KMS-11 (cell line): Measurements from ENCODE around the gene CRYGC.

Source experiments
- H2AFZ ChIP-seq: fragments of 200-600 bp; sonication (generic); 2 replicates; pipeline ENCODE4 v1.6.1; 2016; ENCODE audit warnings: antibody characterized with exemption, mixed run types, low read depth
- H3K27ac ChIP-seq: fragments of 200-600 bp; sonication (generic); 2 replicates; pipeline ENCODE4 v1.6.1; 2016; ENCODE audit warnings: mild to moderate bottlenecking, mixed run types
- H3K27me3 ChIP-seq: fragments of 200-600 bp; sonication (generic); 2 replicates; pipeline ENCODE4 v1.6.1; 2017; ENCODE audit warnings: mild to moderate bottlenecking, low read depth, mixed run types, moderate library complexity; ENCODE audit not compliant: insufficient read depth
- H3K36me3 ChIP-seq: fragments of 200-600 bp; sonication (generic); 2 replicates; pipeline ENCODE4 v1.6.1; 2017; ENCODE audit warnings: mild to moderate bottlenecking, mixed run types; ENCODE audit not compliant: insufficient read depth
- H3K4me1 ChIP-seq: fragments of 200-600 bp; sonication (generic); 2 replicates; pipeline ENCODE4 v1.6.1; 2016; ENCODE audit warnings: mild to moderate bottlenecking, low read depth, mixed run types; ENCODE audit not compliant: poor library complexity, severe bottlenecking
- H3K4me2 ChIP-seq: fragments of 200-600 bp; sonication (generic); 2 replicates; pipeline ENCODE4 v1.7.0; 2016; ENCODE audit warnings: mild to moderate bottlenecking, mixed run types
- H3K4me3 ChIP-seq: fragments of 200-600 bp; sonication (generic); IDR thresholded peaks from 2 replicates; pipeline ENCODE4 v1.6.1; 2017; ENCODE audit warnings: low read depth, low read length, mixed read lengths; ENCODE audit not compliant: insufficient read depth
- H3K79me2 ChIP-seq: fragments of 200-600 bp; sonication (generic); 2 replicates; pipeline ENCODE4 v1.6.1; 2016; ENCODE audit warnings: low read depth, mixed run types; ENCODE audit not compliant: insufficient read depth
- H3K9ac ChIP-seq: fragments of 200-600 bp; sonication (generic); 2 replicates; pipeline ENCODE4 v1.6.1; 2016; ENCODE audit warnings: mild to moderate bottlenecking, mixed run types
- H4K20me1 ChIP-seq: fragments of 200-600 bp; sonication (generic); 2 replicates; pipeline ENCODE4 v1.6.1; 2016; ENCODE audit warnings: mild to moderate bottlenecking, mixed run types; ENCODE audit not compliant: insufficient read depth
- TF ChIP-seq, protein P1 (sequence below): fragments of 200-600 bp; sonication (generic); conservative IDR thresholded peaks from 2 replicates; pipeline ENCODE4 v1.6.1; 2017; ENCODE audit warnings: low read depth, mild to moderate bottlenecking, antibody characterized with exemption, low read length, moderate library complexity, mixed read lengths

The CRYGC gene

GRCh38 chr2:208174144-208174543 lies 44.5 kb upstream of the CRYGC start:
- Histone ChIP-seq H4K20me1 (no peaks in the 10 kb centered on the region), H3K9ac (no peak overlapping the region), H3K79me2 (no peaks in the 10 kb centered on the region), H3K4me3 (no peak overlapping the region), H3K27me3 (no peaks in the 10 kb centered on the region), H3K36me3 (no peaks in the 10 kb centered on the region), H3K27ac (no peak overlapping the region), H3K4me1 (no peaks in the 10 kb centered on the region), H3K4me2 (no peak overlapping the region), H2AFZ (no peak overlapping the region)
- TF ChIP-seq, protein P1, sequence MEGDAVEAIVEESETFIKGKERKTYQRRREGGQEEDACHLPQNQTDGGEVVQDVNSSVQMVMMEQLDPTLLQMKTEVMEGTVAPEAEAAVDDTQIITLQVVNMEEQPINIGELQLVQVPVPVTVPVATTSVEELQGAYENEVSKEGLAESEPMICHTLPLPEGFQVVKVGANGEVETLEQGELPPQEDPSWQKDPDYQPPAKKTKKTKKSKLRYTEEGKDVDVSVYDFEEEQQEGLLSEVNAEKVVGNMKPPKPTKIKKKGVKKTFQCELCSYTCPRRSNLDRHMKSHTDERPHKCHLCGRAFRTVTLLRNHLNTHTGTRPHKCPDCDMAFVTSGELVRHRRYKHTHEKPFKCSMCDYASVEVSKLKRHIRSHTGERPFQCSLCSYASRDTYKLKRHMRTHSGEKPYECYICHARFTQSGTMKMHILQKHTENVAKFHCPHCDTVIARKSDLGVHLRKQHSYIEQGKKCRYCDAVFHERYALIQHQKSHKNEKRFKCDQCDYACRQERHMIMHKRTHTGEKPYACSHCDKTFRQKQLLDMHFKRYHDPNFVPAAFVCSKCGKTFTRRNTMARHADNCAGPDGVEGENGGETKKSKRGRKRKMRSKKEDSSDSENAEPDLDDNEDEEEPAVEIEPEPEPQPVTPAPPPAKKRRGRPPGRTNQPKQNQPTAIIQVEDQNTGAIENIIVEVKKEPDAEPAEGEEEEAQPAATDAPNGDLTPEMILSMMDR: no peak

DNA sequence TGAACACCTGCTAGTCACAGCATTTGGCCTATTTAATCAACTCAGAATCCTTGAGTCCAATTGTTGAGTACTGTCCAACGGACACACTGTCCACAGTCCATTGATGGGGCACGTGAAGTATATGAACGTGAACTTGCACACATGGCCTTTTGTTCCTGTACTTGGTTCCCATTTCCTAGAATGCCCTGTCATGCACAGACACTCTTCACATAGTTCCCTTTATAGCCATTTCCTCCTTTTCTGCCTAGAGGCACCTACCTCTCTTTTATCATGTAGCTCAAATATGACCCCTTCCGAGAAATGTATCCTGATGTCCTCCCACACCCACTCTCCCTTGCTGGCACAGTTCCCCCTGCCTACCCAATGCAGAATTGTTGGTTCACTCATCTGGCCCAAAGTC lies 42.5 kb upstream of the CRYGC start:
- no peak overlapping the region for H2AFZ ChIP-seq
- TF ChIP-seq, protein P1: no peak
- H3K27me3 ChIP-seq: no peaks in the 10 kb centered on the region
- no peak overlapping the region for H3K4me3 ChIP-seq
- no peak overlapping the region for H3K4me2 ChIP-seq
- no peaks in the 10 kb centered on the region for H3K4me1 ChIP-seq
- no peak overlapping the region for H3K9ac ChIP-seq
- H3K79me2 ChIP-seq: no peaks in the 10 kb centered on the region
- no peaks in the 10 kb centered on the region for H4K20me1 ChIP-seq
- H3K36me3 ChIP-seq: no peaks in the 10 kb centered on the region
- H3K27ac ChIP-seq: no peak overlapping the region

- no peak overlapping the region for H2AFZ ChIP-seq
These were observed 35.5 kb upstream of the CRYGC start for GRCh38 chr2:208164951-208165755.

DNA sequence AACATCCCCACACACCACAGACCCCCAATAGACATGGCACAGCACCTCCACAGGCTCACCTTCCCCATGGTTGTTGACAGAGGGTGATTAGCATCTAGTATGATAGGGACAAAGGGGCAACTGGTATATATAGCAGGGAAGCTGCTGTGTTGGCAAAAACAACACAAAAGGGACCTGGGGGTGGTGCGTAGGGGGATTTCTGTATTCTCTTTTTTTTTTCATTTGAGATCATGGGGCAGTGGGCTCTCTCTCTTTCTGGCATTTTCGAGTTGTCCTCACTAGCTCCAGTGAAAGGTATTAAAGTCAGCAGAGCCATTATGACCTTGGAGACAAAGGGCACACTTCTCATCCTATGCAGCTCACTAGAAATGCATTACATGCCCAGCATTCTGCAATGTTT lies 33.9 kb upstream of the CRYGC start, which contains the start of gene CRYGA:
CRYGA (minus strand) TSS at position 101 of the 400 bp plus-strand sequence; CDS start at position 68, 33 bp downstream.
- Histone ChIP-seq H3K4me2 (no peak within 1 kb of the TSS), H3K4me3 (no peak within 1 kb of the TSS), H2AFZ (no peak within 1 kb of the TSS), H4K20me1 (no peaks in the 10 kb centered on the region), H3K36me3 (no peaks in the 10 kb centered on the region), H3K27me3 (no peaks in the 10 kb centered on the region), H3K4me1 (no peaks in the 10 kb centered on the region), H3K27ac (no peak within 1 kb of the TSS), H3K79me2 (no peaks in the 10 kb centered on the region), H3K9ac (no peak within 1 kb of the TSS)
- TF ChIP-seq, protein P1: no peak

More at GRCh38 chr2:208164951-208165755, 35.5 kb upstream of the CRYGC start:
- no peak overlapping the region for H3K4me3 ChIP-seq
- no peaks in the 10 kb centered on the region for H3K4me1 ChIP-seq
- H4K20me1 ChIP-seq: no peaks in the 10 kb centered on the region
- H3K27me3 ChIP-seq: no peaks in the 10 kb centered on the region
- H3K36me3 ChIP-seq: no peaks in the 10 kb centered on the region
- no peak overlapping the region for H3K27ac ChIP-seq
- TF ChIP-seq, protein P1: no peak
- H3K79me2 ChIP-seq: no peaks in the 10 kb centered on the region
- no peak overlapping the region for H3K9ac ChIP-seq
- no peak overlapping the region for H3K4me2 ChIP-seq
